Measurements from ENCODE around the gene IKZF3.

IKZF3 gene

GRCh38 chr17:39709319-39709997 is 154.7 kb downstream of the IKZF3 start:
- no peak for TF ChIP-seq CTCF (IDR thresholded peaks at IDR 0.05; ENCODE audit: low read depth, low read length, missing control alignments)
- H3K4me3 ChIP-seq (replicated peaks; ENCODE audit: low read depth, low read length): no peak overlapping the region
- DNase-seq (ENCODE audit: extremely low read depth, low read depth): no peak

Data from HFF-Myc (cell line).